HG03175 (cell line): Measurements from ENCODE around the gene NCOA3.
"Not testable (repeated sequence)": the region's sequence is repeated elsewhere in the genome, so short reads cannot be mapped to it uniquely, and the experiment has no call there.

ENCODE experiments used
- ATAC-seq: cut with Tn5 transposase; IDR thresholded peaks from one replicate; pipeline ENCODE4 v1.9.1; 2021; ENCODE audit warnings: mild to moderate bottlenecking, moderate library complexity; ENCODE audit not compliant: unreplicated experiment

The NCOA3 gene

GRCh38 chr20:47595138-47595537 is 93.5 kb downstream of the NCOA3 start:
- not testable (repeated sequence) for ATAC-seq

- ATAC-seq = no peak
Measured at GRCh38 chr20:47596003-47596571, 94.4 kb downstream of the NCOA3 start.

DNA sequence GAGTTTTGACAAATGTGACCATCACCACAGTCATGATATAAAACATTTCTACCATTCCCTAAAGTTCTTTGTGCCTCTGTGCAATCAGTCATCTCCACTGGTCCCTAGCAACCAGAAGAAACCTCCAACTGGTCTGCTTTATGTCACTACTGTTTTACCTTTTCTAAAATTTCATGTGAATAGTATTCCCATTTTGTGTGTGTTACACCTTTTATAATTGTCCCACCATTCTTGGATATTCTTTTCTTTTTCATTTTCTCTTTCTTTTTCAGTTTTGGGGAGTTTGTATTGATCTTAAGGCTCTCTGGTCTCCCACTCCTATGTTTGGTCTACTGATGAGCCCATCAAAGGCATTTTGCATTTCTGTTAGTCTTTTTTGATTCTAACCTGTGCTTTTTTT is 95.4 kb downstream of the NCOA3 start:
- ATAC-seq = no peak

DNA sequence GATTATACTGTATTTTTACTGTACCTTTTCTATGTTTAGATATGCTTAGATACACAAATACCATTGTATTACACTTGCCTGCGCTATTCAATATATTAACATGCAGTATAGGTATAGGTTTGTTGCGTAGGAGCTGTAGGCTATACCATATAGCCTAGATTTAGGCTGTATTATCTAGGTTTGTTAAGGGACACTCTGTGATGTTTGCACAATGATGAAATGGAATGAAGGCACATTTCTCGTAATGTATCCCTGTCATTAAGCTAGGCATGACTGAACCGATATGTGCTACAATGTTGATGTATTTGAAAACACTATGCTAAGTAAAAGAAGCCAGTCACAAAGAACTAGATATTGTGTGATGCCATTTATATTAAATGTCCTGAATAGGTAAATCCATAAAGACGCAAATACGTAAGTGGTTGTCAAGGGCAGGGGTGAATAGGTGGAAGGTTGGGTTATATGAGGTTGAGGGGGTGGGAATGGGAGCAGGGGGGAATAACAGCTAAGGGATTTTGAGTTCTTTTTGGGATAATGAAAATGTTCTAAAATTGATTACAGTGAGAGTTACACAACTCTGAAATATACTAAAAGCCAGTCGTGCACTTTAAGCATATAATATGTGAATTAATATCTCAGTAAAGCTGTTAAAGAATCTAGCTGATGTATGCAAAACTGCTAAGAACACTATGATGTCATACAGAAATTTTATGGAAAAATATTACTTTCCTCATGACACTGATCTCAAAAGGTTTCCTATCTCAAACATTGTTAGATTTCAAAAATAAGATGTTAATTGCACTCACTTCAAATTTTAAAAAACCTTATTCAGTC is 97.4 kb downstream of the NCOA3 start:
- no peak for ATAC-seq

GRCh38 chr20:47600967-47601547 is 99.4 kb downstream of the NCOA3 start:
- no peak for ATAC-seq

DNA sequence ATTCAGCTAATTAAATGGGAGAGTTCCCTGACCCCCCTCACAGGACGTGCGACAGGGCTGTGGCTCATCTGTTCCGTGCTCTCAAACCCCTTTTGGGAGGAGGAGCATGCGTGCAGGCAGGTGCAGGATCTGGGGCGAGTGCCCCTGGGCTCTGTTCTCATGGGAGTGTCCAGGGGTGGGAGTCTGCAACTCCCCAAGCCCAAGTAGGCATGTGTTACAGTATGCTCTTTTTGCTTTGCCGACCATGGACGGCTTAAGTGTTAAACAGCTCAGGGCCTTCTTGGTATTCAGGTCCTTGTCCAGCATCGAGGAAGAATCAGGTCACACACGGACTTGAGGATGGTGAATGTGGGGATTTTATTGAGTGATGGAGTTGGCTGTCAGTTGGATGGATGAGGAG is 101.6 kb downstream of the NCOA3 start:
- ATAC-seq = no peak

- ATAC-seq = no peak
Measured at GRCh38 chr20:47605673-47606413, 104.2 kb downstream of the NCOA3 start.

DNA sequence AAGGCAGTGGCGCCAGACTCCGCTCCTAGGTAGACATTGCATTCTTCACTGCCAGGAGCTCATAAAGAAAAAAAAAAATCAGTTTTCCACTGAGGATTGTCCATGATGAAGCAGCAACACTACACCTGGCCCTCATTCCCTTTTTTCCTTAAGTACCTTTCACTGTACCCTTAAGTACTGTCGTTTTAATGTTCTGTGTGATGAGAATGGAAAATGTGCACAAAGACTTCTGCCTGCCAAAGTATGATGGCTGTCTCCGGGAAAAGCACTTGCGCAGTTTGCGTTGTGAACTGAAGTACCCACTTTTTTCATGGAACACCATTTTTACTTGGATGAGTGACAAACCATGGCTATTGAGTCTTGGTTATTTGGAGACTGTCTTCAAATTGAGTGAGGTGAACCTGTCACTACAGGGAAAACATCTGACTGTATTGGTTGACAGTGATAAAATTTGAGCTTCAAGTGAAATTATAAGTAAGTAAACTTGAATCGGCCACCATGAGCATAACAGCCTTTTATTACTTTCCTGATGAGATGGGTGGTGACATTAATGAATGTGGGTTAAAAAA is 104.8 kb downstream of the NCOA3 start:
- no peak for ATAC-seq

- ATAC-seq = no peak
Measured at GRCh38 chr20:47606983-47607613, 105.4 kb downstream of the NCOA3 start.

DNA sequence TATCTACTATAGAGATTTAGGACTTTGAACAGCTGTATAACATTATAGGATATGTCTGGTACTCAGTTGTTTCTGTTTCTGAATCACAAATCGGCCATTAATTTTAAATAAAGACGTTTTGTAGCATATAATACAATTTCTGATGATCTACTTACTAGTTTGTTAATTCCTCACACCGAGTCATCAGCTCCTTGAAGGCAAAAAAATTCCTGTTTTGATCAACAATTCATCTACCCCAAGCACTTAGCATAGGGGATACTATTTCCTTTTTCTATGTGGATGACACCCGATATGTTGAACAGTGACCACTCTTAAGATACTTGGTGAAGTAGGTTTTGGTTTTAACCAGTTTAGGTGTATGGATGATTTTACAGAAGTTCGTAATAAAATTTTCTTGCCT is 107.3 kb downstream of the NCOA3 start:
- no peak for ATAC-seq

DNA sequence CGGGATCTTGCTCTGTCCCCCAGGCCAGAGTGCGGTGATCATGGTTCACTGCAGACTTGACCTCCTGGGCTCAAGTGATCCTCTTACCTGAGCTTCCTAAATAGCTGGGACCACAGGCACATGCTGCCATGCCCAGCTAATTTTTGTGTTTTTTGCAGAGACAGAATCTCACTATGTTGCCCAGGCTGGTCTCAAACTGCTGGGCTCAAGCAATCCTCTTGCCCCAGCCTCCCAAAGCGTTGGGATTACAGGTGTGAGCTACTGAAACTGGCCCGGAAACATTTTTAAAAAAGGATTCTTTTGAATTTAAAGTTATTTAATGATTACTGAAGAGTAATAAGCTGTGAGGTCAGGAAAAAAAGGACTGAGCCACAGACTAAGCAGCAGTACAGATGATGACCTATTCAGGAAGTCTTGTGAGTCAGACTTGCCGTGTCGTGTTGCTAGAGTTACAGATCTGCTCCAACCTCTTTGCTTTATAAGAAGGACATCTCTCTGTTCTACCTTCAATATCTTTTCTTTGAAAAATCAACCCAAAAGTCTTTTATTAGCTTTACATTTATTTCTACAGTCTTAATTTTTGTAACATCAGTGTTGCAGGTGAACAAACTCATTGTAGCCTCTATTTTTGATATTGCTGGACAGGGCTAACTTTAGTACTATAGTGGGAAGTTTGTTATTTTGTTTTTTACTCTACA is 108.7 kb downstream of the NCOA3 start:
- ATAC-seq = peak; percentile 62

- no peak for ATAC-seq
Measured at GRCh38 chr20:47610945-47611250, 109.2 kb downstream of the NCOA3 start.

DNA sequence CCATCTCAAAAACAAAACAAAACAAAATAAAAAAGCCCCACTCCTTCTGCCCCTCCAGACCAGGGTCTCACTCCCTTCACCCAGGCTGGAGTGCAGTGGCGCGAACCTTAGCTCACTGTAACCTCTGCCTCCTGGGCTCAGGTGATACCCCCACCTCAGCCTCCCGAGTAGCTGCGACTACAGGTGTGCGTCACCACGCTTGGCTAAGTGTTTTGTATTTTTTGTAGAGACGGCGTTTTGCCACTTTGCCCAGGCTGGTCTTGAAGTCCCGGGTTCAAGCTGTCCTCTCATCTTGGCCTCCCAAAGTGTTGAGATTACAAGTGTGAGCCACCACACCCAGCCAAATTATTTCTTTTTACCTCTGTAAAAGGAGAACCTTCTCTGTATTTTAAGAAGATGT is 110.1 kb downstream of the NCOA3 start:
- ATAC-seq = no peak

DNA sequence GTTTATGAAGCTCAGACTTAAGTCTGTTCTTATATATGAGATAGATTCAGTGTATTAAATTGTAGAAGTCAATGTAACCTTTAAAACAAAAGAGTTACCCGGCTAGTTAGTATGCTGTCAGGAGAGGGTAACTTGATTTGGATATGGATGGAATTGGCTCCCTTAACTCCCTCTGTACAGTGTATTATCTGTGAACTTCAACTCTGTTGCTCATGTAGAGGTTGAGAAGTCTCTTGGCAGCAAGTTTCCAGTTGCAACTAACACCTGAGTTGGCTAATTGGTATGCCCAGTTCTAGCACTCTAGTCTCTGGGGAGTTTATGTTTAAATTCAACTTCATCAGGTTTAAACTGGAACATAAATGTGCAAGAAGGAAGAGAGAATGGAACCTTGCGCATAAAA is 111.0 kb downstream of the NCOA3 start:
- ATAC-seq = no peak

GRCh38 chr20:47614703-47615309 is 113.1 kb downstream of the NCOA3 start:
- no peak for ATAC-seq

DNA sequence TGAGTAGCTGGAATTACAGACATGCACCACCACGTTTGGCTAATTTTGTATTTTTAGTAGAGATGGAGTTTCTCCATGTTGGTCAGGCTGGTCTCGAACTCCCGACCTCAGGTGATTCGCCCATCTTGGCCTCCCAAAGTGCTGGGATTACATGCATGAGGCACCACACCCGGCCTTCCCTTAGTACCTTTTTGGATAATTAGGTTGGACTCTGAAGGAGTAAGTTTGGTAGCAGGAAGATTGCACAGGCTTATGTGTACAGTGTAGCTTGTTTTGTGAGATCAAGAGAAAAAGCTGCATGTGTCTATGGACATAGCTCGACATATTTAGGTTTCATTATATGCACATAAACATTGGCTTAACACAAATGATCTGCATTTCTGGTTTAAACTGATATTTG is 116.8 kb downstream of the NCOA3 start:
- ATAC-seq = no peak

DNA sequence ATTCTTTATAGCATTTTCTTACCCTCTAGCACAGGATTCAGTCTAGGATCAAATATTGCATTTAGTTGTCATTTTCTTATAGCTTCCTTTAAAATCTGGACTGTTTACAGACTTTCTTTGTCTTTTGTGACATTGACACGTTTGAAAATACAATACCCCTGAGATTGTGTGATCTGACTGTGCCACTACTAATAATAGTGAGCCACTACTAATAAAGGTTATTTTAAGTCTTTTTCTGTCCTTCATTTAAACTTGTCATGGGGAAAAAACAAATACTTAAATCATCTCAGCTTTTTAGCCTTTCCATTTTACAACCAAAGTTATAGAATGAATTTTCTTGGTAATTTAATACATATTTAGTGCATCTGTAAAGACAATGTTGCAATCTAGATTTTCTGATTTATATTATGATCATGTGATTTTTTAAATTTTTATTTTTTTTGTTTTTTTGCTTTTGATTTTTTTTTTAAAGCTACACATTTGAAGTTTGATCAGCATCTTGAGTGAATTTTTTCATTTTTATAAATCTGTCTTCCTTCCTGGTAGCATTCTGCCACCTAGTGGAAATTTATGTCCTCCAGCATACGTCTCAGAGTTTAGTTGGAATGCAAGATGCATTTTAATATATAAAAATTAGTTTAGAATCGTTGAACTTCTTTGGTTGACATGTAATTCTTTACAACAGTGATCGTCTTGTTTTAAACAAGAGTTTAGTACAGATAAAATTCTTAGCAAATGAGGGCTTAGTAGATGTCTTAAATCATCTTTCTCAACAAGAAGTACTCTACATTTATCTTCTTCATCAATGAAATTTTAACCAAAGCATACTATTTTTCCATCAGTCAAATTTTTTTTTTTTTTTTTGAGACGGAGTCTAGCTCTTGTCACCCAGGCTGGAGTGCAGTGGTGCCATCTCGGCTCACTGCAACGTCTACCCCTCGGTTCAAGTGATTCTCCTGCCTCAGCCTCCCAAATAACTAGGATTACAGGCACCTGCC is 119.4 kb downstream of the NCOA3 start:
- no peak for ATAC-seq

DNA sequence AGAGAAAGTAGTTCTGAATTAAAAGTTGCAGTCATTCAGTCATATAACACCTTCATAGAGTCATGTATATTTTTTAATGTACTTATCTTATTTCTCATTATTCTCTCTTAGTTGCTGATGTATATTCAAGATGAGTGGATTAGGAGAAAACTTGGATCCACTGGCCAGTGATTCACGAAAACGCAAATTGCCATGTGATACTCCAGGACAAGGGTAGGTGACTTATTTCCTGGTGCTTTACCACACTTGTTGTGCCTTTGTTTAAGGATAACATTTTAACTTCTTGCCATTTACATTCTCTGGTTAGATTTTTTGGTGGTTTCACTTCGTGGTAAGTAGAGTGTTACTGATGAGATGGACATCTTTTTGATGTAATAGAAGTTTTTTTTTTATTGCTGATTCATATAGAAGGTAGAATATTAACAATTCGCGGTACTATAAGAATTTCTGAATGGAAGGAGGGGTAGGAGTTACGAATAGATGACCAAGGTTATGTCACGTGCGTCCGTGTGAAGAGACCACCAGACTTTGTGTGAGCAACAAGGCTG is 120.5 kb downstream of the NCOA3 start:
- no peak for ATAC-seq
